A549 (cell line): Measurements from ENCODE around the gene KAT5. TPM values are rescaled to one million over a fixed set of nuclear protein-coding genes. Genes with fewer than 3 reads are reported as not detected.

Experiments used
- ATAC-seq, 2 experiments: fragments of 200-7000 bp in 1 of 2; fragments of >200 bp in 1 of 2; cut with Nextera tagmentation in 1 of 2; cut with Tn5 transposase in 1 of 2; 3 replicates each; pipeline versions ENCODE4 v1.8.0 to v1.9.1; 2018 to 2020; ENCODE audit warnings: mild to moderate bottlenecking in 1 of 2, moderate library complexity in 1 of 2
- CTCF ChIA-PET: fragments of 300-600 bp; sonication (Branson Sonifier 250); formaldehyde crosslinking; extraction: SDS; loops from one replicate; lab custom pipeline; 2021; ENCODE audit warnings: antibody characterized with exemption, inconsistent platforms; lab: Yijun Ruan, JAX
- POLR2A ChIA-PET: fragments of 350-600 bp; formaldehyde crosslinking; extraction: SDS; loops from one replicate; lab custom pipeline; 2021; ENCODE audit warnings: antibody characterized with exemption, inconsistent platforms; lab: Yijun Ruan, JAX
- DNase-seq, 2 experiments: peaks; one replicate each; pipeline versions ENCODE4 v3.0.0 to v3.0.0-alpha.2; 2011 to 2016; ENCODE audit warnings: low read depth in 1 of 2, low spot score in 1 of 2
- FAIRE-seq: peaks from 2 replicates; lab custom pipeline; 2011; peaks lifted over from hg19 to GRCh38; lab: Jason Lieb, UNC
- H3K27ac ChIP-seq, 2 experiments: fragments of >200 bp; sonication (Bioruptor Twin); formaldehyde crosslinking; 3 replicates each; pipeline ENCODE4 v1.5.1; 2016 to 2017
- H3K4me1 ChIP-seq: fragments of >200 bp; sonication (Bioruptor Twin); formaldehyde crosslinking; 3 replicates; pipeline ENCODE4 v1.6.1; 2016
- H3K4me2 ChIP-seq: fragments of >200 bp; sonication (Bioruptor Twin); formaldehyde crosslinking; 3 replicates; pipeline ENCODE4 v1.6.1; 2016
- H3K4me3 ChIP-seq: fragments of >200 bp; sonication (Bioruptor Twin); formaldehyde crosslinking; 3 replicates; pipeline ENCODE4 v1.5.1; 2016
- H3K9me3 ChIP-seq: fragments of >200 bp; sonication (Bioruptor Twin); formaldehyde crosslinking; 3 replicates; pipeline ENCODE4 v1.6.1; 2016
- CBX2 ChIP-seq: fragments of 200-600 bp; sonication (generic); IDR thresholded peaks from 2 replicates; pipeline ENCODE4 v1.6.1; 2016; ENCODE audit warnings: low read depth, mild to moderate bottlenecking, borderline replicate concordance
- CHD2 ChIP-seq: fragments of 150-350 bp; IDR thresholded peaks from 2 replicates; pipeline ENCODE4 v1.6.1; 2014; ENCODE audit warnings: low read length; ENCODE audit not compliant: partially characterized antibody
- FOSB ChIP-seq: fragments of 250-450 bp; sonication (Bioruptor Pico); IDR thresholded peaks from 2 replicates; pipeline ENCODE4 v1.5.0; 2020; ENCODE audit warnings: mild to moderate bottlenecking, moderate library complexity
- GATA3 ChIP-seq: IDR thresholded peaks from 2 replicates; pipeline ENCODE4 v1.6.1; 2012; ENCODE audit warnings: borderline replicate concordance
- HDAC2 ChIP-seq: fragments of 200-600 bp; sonication (generic); IDR thresholded peaks from 2 replicates; pipeline ENCODE4 v1.6.1; 2016
- HOXB13 ChIP-seq: fragments of 250-450 bp; sonication (Bioruptor Pico); IDR thresholded peaks from 2 replicates; pipeline ENCODE4 v1.5.0; 2020; ENCODE audit warnings: low read depth, mild to moderate bottlenecking, moderate library complexity
- KDM1A ChIP-seq: fragments of 200-600 bp; sonication (generic); IDR thresholded peaks from 2 replicates; pipeline ENCODE4 v1.6.1; 2016; ENCODE audit warnings: low read depth, mild to moderate bottlenecking
- NR3C1 ChIP-seq: fragments of >200 bp; sonication (Bioruptor Twin); formaldehyde crosslinking; IDR thresholded peaks from 3 replicates; pipeline ENCODE4 v1.6.1; 2017
- POLR2A ChIP-seq: IDR thresholded peaks from 2 replicates; pipeline ENCODE4 v1.6.1; 2012; ENCODE audit warnings: mild to moderate bottlenecking, low read length
- TFCP2L1 ChIP-seq: fragments of 250-450 bp; sonication (Bioruptor Pico); IDR thresholded peaks from 2 replicates; pipeline ENCODE4 v1.5.0; 2021; ENCODE audit warnings: mild to moderate bottlenecking
- TP53 ChIP-seq: fragments of 250-450 bp; sonication (Bioruptor Pico); IDR thresholded peaks from 2 replicates; pipeline ENCODE4 v1.5.0; 2021; ENCODE audit warnings: mild to moderate bottlenecking, moderate library complexity
- USF2 ChIP-seq: fragments of 450-650 bp; IDR thresholded peaks from 2 replicates; pipeline ENCODE4 v1.6.1; 2014; ENCODE audit warnings: antibody characterized with exemption
- ZC3H11A ChIP-seq: fragments of 450-650 bp; IDR thresholded peaks from 2 replicates; pipeline ENCODE4 v1.6.1; 2014; ENCODE audit warnings: antibody characterized with exemption, mild to moderate bottlenecking
- ZFP36 ChIP-seq: fragments of 450-650 bp; IDR thresholded peaks from 2 replicates; pipeline ENCODE4 v1.6.1; 2014; ENCODE audit warnings: borderline replicate concordance; ENCODE audit not compliant: partially characterized antibody
- WGBS: methylation state at CpG from one replicate; pipeline ENCODE4 v1.1.6; 2017; ENCODE audit errors: missing lambda C conversion rate; 5-methylcytosine and 5-hydroxymethylcytosine counted together
- polyA plus RNA-seq, 4 experiments: library from polyadenylated mRNA; depleted of rRNA in 3 of 4; stranded (reverse); fragments of >200 nt; fragmentation: RNase III in 1 of 4; extraction: RNeasy Plus Mini Kit Qiagen cat#74134 plus additional on column Dnase treatment in 1 of 4; gene quantifications; 2 replicates in 3 of 4; 3 replicates in 1 of 4; pipeline ENCODE4 v1.2.3, GENCODE V29; 2011 to 2017
- TF ChIP-seq, protein P1 (sequence below): fragments of 200-600 bp; sonication (generic); IDR thresholded peaks from 2 replicates; pipeline ENCODE4 v1.6.1; 2016; ENCODE audit warnings: antibody characterized with exemption, mild to moderate bottlenecking, moderate library complexity

Gene KAT5
- polyA plus RNA-seq, 2 of the 4 experiments (the other 2 are of a cell fraction), result 25.8 to 41.2 TPM

GRCh38 chr11:65662799-65663638 is 49.0 kb upstream of the KAT5 start, which contains the start of gene RELA (continued):
- no peak for TF ChIP-seq NR3C1
- TF ChIP-seq POLR2A, result peak; percentile 74
- no peak for TF ChIP-seq ZC3H11A
- TF ChIP-seq KDM1A, result 0 out of 2 replicates have a peak, but pooled peaks have one; percentile 14
- TF ChIP-seq HDAC2, result no peak
- TF ChIP-seq, all 56 proteins: peak for 9

- TF ChIP-seq POLR2A (peak; percentile 4; the same call in 1 of the 2 replicates), CHD2 (no peak), USF2 (peak; percentile 49), TFCP2L1 (CRISPR knock-in tag) (0 out of 2 replicates have a peak, but pooled peaks have one; percentile 48), ZC3H11A (no peak)
- TF ChIP-seq, all 56 proteins: peak for 3
- ChIA-PET CTCF (interaction anchor here (0.6 to 2.4 kb wide), 12 partner anchors 9 to 381 kb away, joined by 3 to 12 read pairs (median 3); partner anchors contain the start of genes FOSL1 and MUS81), POLR2A (interaction anchor here (0.6 to 3.4 kb wide), 14 partner anchors 9 to 542 kb away, joined by 3 to 27 read pairs (median 4); partner anchors contain the start of genes FAU, FIBP, MRPL49 and PCNX3)
- 15% methylated on average over 9 of the region's 15 CpGs for WGBS
- Histone ChIP-seq H3K4me2 (peak overlapping the region; percentile 94), H3K9me3 (no peaks in the 10 kb centered on the region), H3K4me1 (peaks cover 13% of the 10 kb centered on the region), H3K4me3 (peak overlapping the region; percentile 100), H3K27ac (peak overlapping the region; percentile 96 to 98)
- DNase-seq, result peak in 1 of 2 experiments; percentile 61
- no peak for FAIRE-seq
- peak; percentile 64 to 75 for ATAC-seq
These were observed 48.3 kb upstream of the KAT5 start for GRCh38 chr11:65663639-65664200.

GRCh38 chr11:65672180-65672860 is 39.7 kb upstream of the KAT5 start:
- no peak overlapping the region for H3K27ac ChIP-seq
- DNase-seq, result no peak
- peak; percentile 43 to 62; a peak in 4 of 6 replicates for ATAC-seq
- no peak overlapping the region for H3K4me2 ChIP-seq
- CTCF ChIA-PET, result interaction anchor here (1.2 kb wide), 2 partner anchors 46 to 146 kb away, joined by 3 to 6 read pairs; no protein-coding TSS in a partner anchor
- FAIRE-seq, result no peak
- no peak overlapping the region for H3K4me3 ChIP-seq
- POLR2A ChIA-PET, result interaction anchor here (1.0 to 1.3 kb wide), 2 partner anchors 9 kb away, joined by 3 read pairs; partner anchors contain the start of gene RELA
- no peaks in the 10 kb centered on the region for H3K4me1 ChIP-seq
- no peaks in the 10 kb centered on the region for H3K9me3 ChIP-seq
- no peak for TF ChIP-seq ZFP36
- no peak for TF ChIP-seq TP53
- TF ChIP-seq CBX2, result no peak
- no peak for TF ChIP-seq HOXB13 (CRISPR knock-in tag)
- TF ChIP-seq GATA3, result no peak
- TF ChIP-seq POLR2A, result no peak

DNA sequence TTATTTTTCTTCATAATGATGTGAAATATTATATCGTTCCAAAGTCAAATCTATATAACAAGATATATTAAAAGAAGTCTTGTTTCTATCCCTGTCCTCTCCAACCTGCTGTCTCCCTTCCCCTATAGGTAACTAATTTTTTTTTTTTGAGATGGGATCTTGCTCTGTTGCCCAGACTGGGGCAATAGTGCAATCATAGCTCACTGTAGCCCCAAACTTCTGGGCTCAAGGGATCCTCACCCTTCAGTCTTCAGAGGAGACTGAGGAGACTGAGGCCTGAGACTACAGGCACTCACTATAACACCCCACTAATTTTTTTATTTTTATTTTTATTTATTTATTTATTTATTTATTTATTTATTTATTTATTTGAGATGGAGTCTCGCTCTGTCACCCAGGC is 39.1 kb upstream of the KAT5 start:
- TF ChIP-seq ZC3H11A (peak; percentile 58), FOSB (no peak)
- TF ChIP-seq, protein P1, sequence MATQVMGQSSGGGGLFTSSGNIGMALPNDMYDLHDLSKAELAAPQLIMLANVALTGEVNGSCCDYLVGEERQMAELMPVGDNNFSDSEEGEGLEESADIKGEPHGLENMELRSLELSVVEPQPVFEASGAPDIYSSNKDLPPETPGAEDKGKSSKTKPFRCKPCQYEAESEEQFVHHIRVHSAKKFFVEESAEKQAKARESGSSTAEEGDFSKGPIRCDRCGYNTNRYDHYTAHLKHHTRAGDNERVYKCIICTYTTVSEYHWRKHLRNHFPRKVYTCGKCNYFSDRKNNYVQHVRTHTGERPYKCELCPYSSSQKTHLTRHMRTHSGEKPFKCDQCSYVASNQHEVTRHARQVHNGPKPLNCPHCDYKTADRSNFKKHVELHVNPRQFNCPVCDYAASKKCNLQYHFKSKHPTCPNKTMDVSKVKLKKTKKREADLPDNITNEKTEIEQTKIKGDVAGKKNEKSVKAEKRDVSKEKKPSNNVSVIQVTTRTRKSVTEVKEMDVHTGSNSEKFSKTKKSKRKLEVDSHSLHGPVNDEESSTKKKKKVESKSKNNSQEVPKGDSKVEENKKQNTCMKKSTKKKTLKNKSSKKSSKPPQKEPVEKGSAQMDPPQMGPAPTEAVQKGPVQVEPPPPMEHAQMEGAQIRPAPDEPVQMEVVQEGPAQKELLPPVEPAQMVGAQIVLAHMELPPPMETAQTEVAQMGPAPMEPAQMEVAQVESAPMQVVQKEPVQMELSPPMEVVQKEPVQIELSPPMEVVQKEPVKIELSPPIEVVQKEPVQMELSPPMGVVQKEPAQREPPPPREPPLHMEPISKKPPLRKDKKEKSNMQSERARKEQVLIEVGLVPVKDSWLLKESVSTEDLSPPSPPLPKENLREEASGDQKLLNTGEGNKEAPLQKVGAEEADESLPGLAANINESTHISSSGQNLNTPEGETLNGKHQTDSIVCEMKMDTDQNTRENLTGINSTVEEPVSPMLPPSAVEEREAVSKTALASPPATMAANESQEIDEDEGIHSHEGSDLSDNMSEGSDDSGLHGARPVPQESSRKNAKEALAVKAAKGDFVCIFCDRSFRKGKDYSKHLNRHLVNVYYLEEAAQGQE, result no peak
- ATAC-seq, result no peak
- ChIA-PET CTCF (interaction anchor here (0.6 to 1.2 kb wide), 2 partner anchors 83 to 146 kb away, joined by 3 to 5 read pairs; no protein-coding TSS in a partner anchor), POLR2A (interaction anchor here (1.0 kb wide), 1 partner anchor 10 kb away, joined by 3 read pairs; the partner anchor contains the start of gene RELA)
- no peaks in the 10 kb centered on the region for H3K4me1 ChIP-seq
- no peaks in the 10 kb centered on the region for H3K9me3 ChIP-seq
- FAIRE-seq, result no peak
- DNase-seq, result no peak
- no peak overlapping the region for H3K4me2 ChIP-seq
- H3K27ac ChIP-seq, result no peak overlapping the region
- 96% methylated on average over 2 of the region's 2 CpGs for WGBS
- no peak overlapping the region for H3K4me3 ChIP-seq
